Neural crest cell (in vitro differentiated cells): Measurements from ENCODE around the gene ALG10B. TPM values are rescaled to one million over a fixed set of nuclear protein-coding genes. Genes with fewer than 3 reads are reported as not detected.
"Not testable (repeated sequence)": the region's sequence is repeated elsewhere in the genome, so short reads cannot be mapped to it uniquely, and the experiment has no call there.

Experiments used
- DNase-seq: peaks from one replicate; pipeline ENCODE4 v3.0.0; 2021; ENCODE audit warnings: low read depth, mixed read lengths, low spot score
- H3K27ac Mint-ChIP-seq: one replicate; pipeline ENCODE4 v1.8.0; 2021; ENCODE audit warnings: mild to moderate bottlenecking, mixed read lengths; ENCODE audit not compliant: unreplicated experiment
- H3K27me3 Mint-ChIP-seq: 2 replicates; pipeline ENCODE4 v1.8.0; 2021; ENCODE audit warnings: low read depth, mild to moderate bottlenecking, mixed read lengths
- H3K36me3 Mint-ChIP-seq: 2 replicates; pipeline ENCODE4 v1.8.0; 2021; ENCODE audit warnings: low read depth, mild to moderate bottlenecking, mixed read lengths
- H3K4me1 Mint-ChIP-seq: 2 replicates; pipeline ENCODE4 v1.8.0; 2021; ENCODE audit warnings: mixed read lengths
- H3K4me3 Mint-ChIP-seq: one replicate; pipeline ENCODE4 v1.8.0; 2021; ENCODE audit warnings: mild to moderate bottlenecking, mixed read lengths
- H3K9me3 Mint-ChIP-seq: 2 replicates; pipeline ENCODE4 v1.8.0; 2021; ENCODE audit warnings: mixed read lengths
- total RNA-seq: library from RNA; stranded (reverse); gene quantifications from 2 replicates; pipeline ENCODE4 v1.2.1, GENCODE V29; 2021
- TF ChIP-seq, protein P1 (sequence below): fragments of 200-600 bp; sonication (generic); conservative IDR thresholded peaks from 2 replicates; pipeline ENCODE4 v1.5.0; 2021; ENCODE audit warnings: antibody characterized with exemption, mild to moderate bottlenecking

Gene ALG10B
- total RNA-seq, 1 donor from 2014 or later: 17.1 TPM

GRCh38 chr12:38289396-38289795 is 27.2 kb upstream of the ALG10B start:
- Mint-ChIP-seq H3K9me3 (peaks cover 24% of the 10 kb centered on the region), H3K27ac (no peak overlapping the region), H3K36me3 (no peaks in the 10 kb centered on the region), H3K4me3 (no peak overlapping the region), H3K4me1 (no peaks in the 10 kb centered on the region), H3K27me3 (no peaks in the 10 kb centered on the region)
- TF ChIP-seq, protein P1, sequence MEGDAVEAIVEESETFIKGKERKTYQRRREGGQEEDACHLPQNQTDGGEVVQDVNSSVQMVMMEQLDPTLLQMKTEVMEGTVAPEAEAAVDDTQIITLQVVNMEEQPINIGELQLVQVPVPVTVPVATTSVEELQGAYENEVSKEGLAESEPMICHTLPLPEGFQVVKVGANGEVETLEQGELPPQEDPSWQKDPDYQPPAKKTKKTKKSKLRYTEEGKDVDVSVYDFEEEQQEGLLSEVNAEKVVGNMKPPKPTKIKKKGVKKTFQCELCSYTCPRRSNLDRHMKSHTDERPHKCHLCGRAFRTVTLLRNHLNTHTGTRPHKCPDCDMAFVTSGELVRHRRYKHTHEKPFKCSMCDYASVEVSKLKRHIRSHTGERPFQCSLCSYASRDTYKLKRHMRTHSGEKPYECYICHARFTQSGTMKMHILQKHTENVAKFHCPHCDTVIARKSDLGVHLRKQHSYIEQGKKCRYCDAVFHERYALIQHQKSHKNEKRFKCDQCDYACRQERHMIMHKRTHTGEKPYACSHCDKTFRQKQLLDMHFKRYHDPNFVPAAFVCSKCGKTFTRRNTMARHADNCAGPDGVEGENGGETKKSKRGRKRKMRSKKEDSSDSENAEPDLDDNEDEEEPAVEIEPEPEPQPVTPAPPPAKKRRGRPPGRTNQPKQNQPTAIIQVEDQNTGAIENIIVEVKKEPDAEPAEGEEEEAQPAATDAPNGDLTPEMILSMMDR: no peak
- no peak for DNase-seq

GRCh38 chr12:38291160-38291559 is 25.4 kb upstream of the ALG10B start:
- peaks cover 23% of the 10 kb centered on the region for H3K9me3 Mint-ChIP-seq
- H3K27ac Mint-ChIP-seq: no peak overlapping the region
- no peaks in the 10 kb centered on the region for H3K4me1 Mint-ChIP-seq
- H3K27me3 Mint-ChIP-seq: no peaks in the 10 kb centered on the region
- TF ChIP-seq, protein P1: no peak
- H3K36me3 Mint-ChIP-seq: no peaks in the 10 kb centered on the region
- no peak overlapping the region for H3K4me3 Mint-ChIP-seq
- no peak for DNase-seq

DNA sequence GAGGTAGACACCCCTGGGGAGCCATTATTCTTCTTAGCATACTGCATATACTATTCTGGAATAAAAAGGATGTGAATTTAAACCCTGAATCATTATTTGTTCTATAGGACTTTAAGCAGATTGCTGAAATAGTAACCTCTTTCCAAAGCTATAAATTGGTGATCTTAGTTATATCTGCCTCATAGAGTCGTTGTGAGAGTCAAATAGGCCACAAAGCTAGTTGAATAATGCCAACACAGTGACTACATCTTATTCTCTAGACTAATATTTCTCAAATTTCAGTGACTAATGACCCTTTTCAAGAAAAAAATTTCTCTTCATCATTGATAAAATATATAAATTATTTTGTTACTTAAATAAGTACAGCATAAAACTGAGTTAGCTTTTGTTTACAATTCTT is 13.6 kb upstream of the ALG10B start:
- H3K27me3 Mint-ChIP-seq, H3K36me3 Mint-ChIP-seq, DNase-seq, H3K4me1 Mint-ChIP-seq, H3K9me3 Mint-ChIP-seq, H3K27ac Mint-ChIP-seq, H3K4me3 Mint-ChIP-seq: not testable (repeated sequence)

DNA sequence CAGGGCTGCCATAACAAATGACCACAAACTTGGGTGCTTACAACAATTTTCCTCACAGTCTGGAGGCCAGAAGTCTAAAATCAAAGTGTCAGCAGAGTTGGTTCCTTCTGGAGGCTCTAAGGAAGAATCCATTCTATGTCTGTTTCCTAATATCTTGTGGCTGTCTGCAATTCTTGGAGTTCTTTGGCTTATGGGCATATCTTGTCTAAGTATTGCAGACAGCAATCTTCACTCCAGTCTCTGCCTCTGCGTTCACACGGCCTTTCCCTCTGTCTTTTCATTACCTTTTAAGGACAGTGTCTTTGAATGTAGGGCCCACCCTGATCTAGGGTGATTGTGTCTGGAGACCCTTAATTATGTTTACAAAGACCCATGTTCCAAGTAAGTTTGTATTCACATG is 5.4 kb downstream of the ALG10B start:
- H3K27ac Mint-ChIP-seq, DNase-seq, H3K9me3 Mint-ChIP-seq, H3K36me3 Mint-ChIP-seq, H3K27me3 Mint-ChIP-seq, H3K4me3 Mint-ChIP-seq: not testable (repeated sequence)
- peaks cover 10% of the 10 kb centered on the region for H3K4me1 Mint-ChIP-seq

GRCh38 chr12:38324912-38325311 is 8.3 kb downstream of the ALG10B start:
- no peaks in the 10 kb centered on the region for H3K36me3 Mint-ChIP-seq
- no peak overlapping the region for H3K4me3 Mint-ChIP-seq

DNA sequence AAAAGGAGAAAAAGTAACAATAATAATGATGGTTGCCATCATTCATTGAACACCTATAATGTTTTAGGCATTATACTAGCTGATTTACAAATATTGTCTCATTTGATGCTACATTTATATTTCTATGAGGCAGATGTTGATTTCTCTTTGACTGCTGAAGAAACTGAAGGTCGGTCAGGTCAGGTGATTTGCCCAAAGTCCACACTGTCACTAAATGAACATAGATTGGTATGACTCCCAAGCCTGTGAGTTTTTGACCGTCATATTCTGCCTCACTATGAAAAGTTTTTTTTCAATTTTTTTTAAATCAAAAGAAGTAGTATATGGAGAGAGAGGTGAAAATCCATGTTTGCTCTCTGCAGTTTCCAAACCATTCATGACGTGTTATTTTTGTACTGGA is 10.8 kb downstream of the ALG10B start:
- TF ChIP-seq, protein P1: no peak
- no peaks in the 10 kb centered on the region for H3K4me1 Mint-ChIP-seq
- H3K27ac Mint-ChIP-seq: no peak overlapping the region
- H3K27me3 Mint-ChIP-seq: no peaks in the 10 kb centered on the region
- peaks cover 5% of the 10 kb centered on the region for H3K36me3 Mint-ChIP-seq
- H3K9me3 Mint-ChIP-seq: peaks cover 6% of the 10 kb centered on the region
- DNase-seq: no peak
- H3K4me3 Mint-ChIP-seq: no peak overlapping the region

More at GRCh38 chr12:38324912-38325311, 8.3 kb downstream of the ALG10B start:
- H3K4me1 Mint-ChIP-seq: no peaks in the 10 kb centered on the region
- H3K9me3 Mint-ChIP-seq: no peaks in the 10 kb centered on the region
- TF ChIP-seq, protein P1: no peak
- H3K27ac Mint-ChIP-seq: no peak overlapping the region
- no peaks in the 10 kb centered on the region for H3K27me3 Mint-ChIP-seq
- DNase-seq: no peak
